ENCODE results near the gene DPEP2NB.
"Not testable (repeated sequence)": the region's sequence is repeated elsewhere in the genome, so short reads cannot be mapped to it uniquely, and the experiment has no call there.

The DPEP2NB gene, protein sequence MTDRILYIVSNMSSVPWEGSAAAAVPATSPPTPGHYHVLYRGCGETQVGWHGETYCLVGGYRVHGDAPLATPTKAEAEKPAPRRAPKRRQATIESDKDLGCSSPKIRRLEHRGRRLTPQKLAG

GRCh38 chr16:68015681-68016080 is at the start of gene DPEP2NB:
DPEP2NB (minus strand) TSS chr16:68015911; CDS start chr16:68015770, 141 bp downstream.
- no peak for DNase-seq

DNA sequence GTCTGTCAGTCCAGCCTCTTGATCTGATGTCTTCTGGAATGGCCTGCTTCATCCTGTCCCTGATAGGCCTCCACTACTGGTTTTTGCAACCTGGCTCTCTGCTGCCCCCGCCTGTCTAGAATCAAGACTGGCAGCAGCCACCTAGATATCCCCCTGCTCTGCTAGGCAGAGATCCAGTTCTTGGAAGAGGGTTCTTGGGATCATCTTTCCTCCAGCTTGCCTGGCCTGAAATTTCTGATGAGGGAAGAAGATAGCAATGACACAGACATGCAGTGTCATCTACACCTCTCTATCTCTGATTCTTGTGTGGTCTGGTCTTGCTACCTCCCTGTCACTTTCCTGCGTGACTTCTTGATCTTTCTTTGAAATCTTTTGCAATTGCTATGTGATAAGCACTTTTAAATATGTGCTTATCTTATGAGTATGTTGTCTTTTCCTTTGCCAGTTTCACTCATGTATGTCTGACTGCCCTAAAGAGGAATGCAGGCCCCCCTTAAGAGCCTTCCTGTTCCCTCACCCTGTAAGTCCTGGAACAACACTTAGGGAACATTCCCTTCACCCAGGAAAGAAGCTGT is 49.2 kb upstream of the DPEP2NB start:
- DNase-seq = peak; percentile 79

GRCh38 chr16:68062910-68063393 is 47.2 kb upstream of the DPEP2NB start:
- DNase-seq = no peak

GRCh38 chr16:68061396-68061795 is 45.7 kb upstream of the DPEP2NB start:
- DNase-seq = no peak

GRCh38 chr16:68059804-68060203 is 44.1 kb upstream of the DPEP2NB start:
- DNase-seq = no peak

DNA sequence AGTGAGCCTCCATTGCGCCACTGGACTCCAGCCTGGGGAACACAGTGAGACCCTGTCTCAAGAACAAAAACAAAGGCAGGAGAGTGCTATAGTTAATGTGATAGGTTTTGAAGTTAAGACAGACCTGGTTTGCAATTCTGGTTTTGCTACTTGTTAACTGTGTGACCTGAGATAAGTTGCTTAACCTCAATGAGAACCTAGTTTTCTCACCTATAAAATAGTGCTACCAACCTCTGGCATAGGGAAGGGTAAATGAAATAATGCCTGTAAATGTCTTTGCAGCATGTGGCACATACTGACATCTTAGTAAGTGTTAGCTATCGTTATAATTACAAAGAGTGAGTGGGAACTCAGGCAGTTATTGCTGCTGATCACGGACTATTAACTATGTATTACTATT is 39.7 kb upstream of the DPEP2NB start:
- DNase-seq = no peak

DNA sequence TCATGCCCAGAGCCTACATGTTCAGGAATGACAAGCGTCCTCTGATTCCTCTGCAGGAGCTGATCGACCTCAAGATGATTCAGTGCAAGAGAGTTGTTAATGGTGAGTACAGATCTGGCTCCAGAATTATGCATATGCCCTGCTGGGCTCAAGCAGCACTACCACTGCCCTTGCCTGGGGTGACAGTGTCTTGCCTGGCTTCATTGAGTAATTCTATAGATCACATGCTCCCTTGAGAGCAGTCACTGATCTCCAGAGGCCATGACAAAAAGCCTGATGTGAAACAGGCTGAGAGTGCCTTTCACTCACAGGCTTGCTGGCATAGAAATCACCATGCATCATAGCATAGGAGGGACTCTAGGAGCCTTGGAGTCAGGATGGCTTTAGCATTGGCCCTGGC is 33.7 kb upstream of the DPEP2NB start:
- no peak for DNase-seq

GRCh38 chr16:68047987-68048386 is 32.3 kb upstream of the DPEP2NB start:
- DNase-seq = no peak

DNA sequence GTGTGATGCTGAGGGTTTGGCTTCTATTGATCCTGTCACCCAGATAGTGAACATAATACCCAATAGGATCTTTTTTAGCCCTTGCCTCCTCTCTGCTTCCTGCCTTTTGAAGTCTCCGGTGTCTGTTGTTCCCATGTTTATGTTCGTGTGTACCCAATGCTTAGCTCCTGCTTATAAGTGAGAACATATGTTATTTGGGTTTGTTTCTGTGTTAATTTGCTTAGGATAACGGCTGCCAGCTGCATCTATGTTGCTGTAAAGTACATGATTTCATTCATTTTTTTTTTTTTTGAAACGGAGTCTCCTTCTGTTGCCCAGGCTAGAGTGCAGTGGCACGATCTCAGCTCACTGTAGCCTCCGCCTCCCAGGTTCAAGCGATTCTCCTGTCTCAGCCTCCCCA is 30.4 kb upstream of the DPEP2NB start:
- DNase-seq = no peak

DNA sequence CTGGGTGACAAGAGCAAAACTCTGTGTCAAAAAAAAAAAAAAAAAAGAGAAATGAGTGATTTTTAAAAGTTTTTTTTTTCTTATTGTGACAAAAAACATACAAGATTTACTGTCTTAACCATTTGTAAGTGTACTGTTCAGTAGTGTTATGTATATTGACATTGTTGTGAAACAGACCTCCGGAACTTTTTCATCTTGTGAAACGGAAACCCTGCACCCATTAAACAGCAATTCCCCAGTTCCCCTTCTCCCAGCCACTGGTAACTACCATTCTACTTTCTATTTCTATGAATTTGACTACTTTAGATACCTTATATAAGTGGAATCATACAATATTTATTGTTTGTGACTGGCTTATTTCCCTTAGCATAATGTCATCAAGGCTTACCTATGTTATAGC is 26.1 kb upstream of the DPEP2NB start:
- DNase-seq = no peak

DNA sequence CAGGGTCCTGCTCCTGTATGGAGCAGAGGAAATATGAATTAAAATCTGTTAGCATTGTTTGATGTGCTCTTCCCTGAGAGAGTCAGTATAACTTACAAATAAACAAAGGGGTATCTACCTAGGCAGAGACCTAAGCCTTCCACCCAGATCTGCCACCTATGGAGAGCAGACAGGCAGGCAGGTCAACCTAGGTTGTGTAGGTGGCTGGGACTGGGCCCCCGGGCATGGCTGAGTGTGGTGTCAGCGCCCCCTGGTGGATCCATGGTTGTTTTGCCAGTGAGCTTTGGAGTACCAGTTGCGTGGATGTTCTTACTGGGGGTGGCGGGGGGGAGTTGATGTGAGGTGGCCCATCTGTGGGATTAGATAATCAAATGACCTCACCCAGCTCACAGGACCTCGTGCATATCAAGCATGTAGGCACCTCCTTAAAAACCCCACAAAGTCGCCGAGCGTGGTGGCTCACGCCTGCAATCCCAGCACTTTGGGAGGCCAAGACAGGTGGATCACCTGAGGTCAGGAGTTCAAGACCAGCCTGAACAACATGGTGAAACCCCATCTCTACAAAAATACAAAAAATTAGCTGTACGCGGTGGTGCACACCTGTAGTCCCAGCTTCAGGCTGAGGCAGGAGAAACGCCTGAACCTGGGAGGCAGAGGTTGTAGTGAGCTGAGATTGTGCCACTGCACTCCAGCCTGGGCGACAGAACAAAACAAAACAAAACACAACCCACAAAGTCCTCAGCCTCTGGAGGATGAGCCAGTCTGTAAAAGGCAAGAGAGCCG is 25.0 kb upstream of the DPEP2NB start:
- DNase-seq = peak; percentile 91

GRCh38 chr16:68037841-68038597 is 22.3 kb upstream of the DPEP2NB start:
- no peak for DNase-seq

- no peak for DNase-seq
These were observed 19.5 kb upstream of the DPEP2NB start for GRCh38 chr16:68035227-68035626.

- no peak for DNase-seq
These were observed 17.4 kb upstream of the DPEP2NB start for GRCh38 chr16:68033101-68033500.

DNA sequence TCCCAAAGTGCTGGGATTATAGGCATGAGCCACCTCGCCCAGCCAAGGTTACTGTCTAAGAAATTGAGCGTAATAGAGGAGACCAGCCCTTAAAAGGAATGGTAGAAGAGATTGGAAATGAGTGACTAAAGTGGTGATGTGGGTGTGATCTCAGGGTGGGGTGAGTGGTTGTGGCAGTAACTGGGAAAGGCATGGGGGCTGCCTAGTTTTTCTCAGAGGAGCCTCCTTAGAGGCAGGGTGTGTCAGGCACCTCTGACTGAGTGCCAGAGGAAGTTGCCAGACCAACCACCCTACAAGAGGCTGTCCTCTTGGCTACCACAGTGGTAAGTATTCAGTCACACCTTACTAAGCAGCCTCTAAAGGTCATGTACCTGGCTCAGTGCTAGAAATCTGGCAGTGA is 16.2 kb upstream of the DPEP2NB start:
- no peak for DNase-seq

DNA sequence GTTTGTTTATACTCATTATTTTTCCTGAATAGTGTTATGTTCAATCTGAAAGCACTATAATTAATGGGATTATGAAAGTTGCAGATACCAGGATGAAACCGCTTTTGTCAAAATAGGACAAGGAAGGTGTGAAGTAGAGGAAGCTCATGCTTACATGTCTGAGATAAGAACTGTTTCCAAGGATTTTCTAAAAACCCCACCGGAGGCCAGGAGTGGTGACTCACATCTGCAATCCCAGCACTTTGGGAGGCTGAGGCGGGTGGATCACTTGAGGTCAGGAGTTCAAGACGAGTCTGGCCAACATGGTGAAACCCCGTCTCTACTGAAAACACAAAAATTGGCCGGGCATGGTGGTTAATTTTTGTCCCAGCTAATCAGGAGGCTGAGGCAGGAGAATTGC is 14.4 kb upstream of the DPEP2NB start:
- not testable (repeated sequence) for DNase-seq

GRCh38 chr16:68028996-68029395 is 13.3 kb upstream of the DPEP2NB start:
- no peak for DNase-seq

DNA sequence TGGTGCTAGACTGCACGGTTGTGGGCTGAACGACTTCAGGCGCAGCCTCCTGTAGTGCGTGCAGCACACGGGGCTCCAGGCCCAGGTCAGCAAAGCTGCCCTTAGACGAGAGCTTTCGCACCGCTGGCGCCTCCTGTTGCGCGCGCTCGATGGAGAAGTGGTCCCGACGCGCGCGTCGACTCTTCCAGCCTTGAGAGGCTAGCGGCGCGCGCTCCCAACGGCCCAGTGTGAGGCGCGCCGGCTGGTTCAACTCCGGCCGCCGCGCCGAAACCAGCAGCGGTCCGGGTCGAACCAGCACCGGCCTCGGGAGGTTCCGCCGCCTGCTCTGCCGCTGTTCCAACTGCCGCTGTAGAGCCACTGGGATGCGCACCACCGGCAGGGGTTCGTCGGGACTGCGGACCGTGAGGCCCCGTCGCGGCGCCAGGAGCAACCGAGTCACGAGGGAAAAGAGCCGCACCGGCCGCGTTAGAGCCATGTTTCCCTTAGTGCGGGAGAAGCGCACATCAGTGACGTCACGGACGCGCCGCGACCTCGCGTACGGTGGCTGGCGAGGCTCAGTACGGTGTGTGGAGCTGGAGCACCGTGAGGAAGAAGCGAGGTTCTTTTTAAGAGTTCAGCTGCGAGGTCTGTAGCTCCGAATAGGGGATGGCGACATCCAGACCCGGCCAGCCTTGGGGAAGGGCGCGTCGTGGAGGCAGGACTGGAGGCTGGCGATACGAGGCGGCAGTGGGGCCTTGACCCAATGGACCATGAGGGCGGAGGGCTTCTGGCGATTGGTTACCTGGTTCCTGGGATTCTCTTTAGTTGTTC is 7.2 kb upstream of the DPEP2NB start, which contains the start of the genes DDX28 and DUS2:
DDX28 (minus strand) TSS at position 505 of the 810 bp plus-strand sequence; CDS start at position 475, 30 bp downstream.
DUS2 (plus strand) TSS at position 557 of the 810 bp plus-strand sequence. CDS start 14,740 bp downstream, outside the sequence.
- peak; percentile 94 for DNase-seq

- no peak for DNase-seq
These were observed 6.6 kb upstream of the DPEP2NB start for GRCh38 chr16:68022278-68022727.

DNA sequence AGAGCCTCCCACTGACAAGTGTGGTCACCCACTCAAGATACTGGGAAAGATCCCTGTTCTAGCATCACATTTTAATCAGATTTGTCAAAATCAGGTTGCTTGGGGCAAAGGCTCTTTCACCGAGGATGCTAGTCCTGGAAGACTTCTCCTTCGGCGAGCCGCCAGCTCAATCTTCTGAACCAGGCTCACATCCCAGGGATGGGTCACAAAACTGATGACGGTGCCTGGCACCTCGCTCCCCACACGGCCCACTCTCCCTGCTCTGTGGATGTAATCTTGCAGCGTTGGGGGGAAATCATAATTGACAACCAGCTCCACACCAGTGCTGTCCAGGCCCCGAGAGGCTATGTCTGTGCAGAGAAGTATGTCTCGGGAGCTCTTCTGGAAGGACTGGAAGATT is 5.8 kb upstream of the DPEP2NB start:
- no peak for DNase-seq

- DNase-seq = no peak
These were observed 3.5 kb upstream of the DPEP2NB start for GRCh38 chr16:68019167-68019680.

GRCh38 chr16:68013440-68013839 is 2.3 kb downstream of the DPEP2NB start:
- DNase-seq = no peak
